Thymus (tissue), 11 donors: ENCODE results near the gene TTC33. TPM values are rescaled to one million over a fixed set of nuclear protein-coding genes. Genes with fewer than 3 reads are reported as not detected.
"Not testable (repeated sequence)": the region's sequence is repeated elsewhere in the genome, so short reads cannot be mapped to it uniquely, and the experiment has no call there.

ENCODE experiments used
- DNase-seq, 9 donors: peaks; one replicate each; pipeline ENCODE4 v3.0.0-alpha.2; 2013; ENCODE audit warnings: low spot score in 9 of 9, low read depth in 6 of 9, missing footprints in 1 of 9
- H3K27ac ChIP-seq, 2 donors: one replicate each; pipeline ENCODE4 v1.5.1; 2013; ENCODE audit warnings: control low read depth in 1 of 2, low read depth in 1 of 2, low read length in 1 of 2, mild to moderate bottlenecking in 1 of 2, moderate library complexity in 1 of 2
- H3K27me3 ChIP-seq, 2 donors: one replicate each; pipeline ENCODE4 v1.5.1; 2013; ENCODE audit warnings: low read length in 1 of 2; ENCODE audit not compliant: control insufficient read depth in 2 of 2, insufficient read depth in 1 of 2
- H3K36me3 ChIP-seq, 2 donors: one replicate each; pipeline ENCODE4 v1.5.1; 2013; ENCODE audit warnings: low read length in 1 of 2, mild to moderate bottlenecking in 1 of 2, moderate library complexity in 1 of 2; ENCODE audit not compliant: control insufficient read depth in 2 of 2, insufficient read depth in 2 of 2
- H3K4me1 ChIP-seq, 2 donors: one replicate each; pipeline ENCODE4 v1.5.1; 2013; ENCODE audit warnings: low read length in 2 of 2; ENCODE audit not compliant: control insufficient read depth in 2 of 2, insufficient read depth in 2 of 2
- H3K4me3 ChIP-seq, 2 donors: one replicate each; pipeline ENCODE4 v1.5.1; 2013; ENCODE audit warnings: low read length in 2 of 2, control low read depth in 1 of 2, mild to moderate bottlenecking in 1 of 2
- H3K9me3 ChIP-seq, 2 donors: one replicate each; pipeline ENCODE4 v1.5.1; 2013; ENCODE audit warnings: low read length in 1 of 2, mild to moderate bottlenecking in 1 of 2; ENCODE audit not compliant: control insufficient read depth in 2 of 2, insufficient read depth in 1 of 2
- WGBS: extraction: QIAGEN DNeasy Blood & Tissue Kit; methylation state at CpG from one replicate; pipeline ENCODE4 v1.1.7; 2013; 5-methylcytosine and 5-hydroxymethylcytosine counted together
- polyA plus RNA-seq: library from polyadenylated mRNA; stranded (reverse); fragments of 200-250 nt; gene quantifications from one replicate; pipeline ENCODE4 v1.2.3, GENCODE V29; 2013
- total RNA-seq: library from RNA; stranded (reverse); fragments of 120-200 nt; gene quantifications from one replicate; pipeline ENCODE4 v1.2.4, GENCODE V29; 2013
- donor health status: healthy.

The TTC33 gene
- total and polyA plus RNA-seq, 2 donors = 13.4 to 34.5 TPM

DNA sequence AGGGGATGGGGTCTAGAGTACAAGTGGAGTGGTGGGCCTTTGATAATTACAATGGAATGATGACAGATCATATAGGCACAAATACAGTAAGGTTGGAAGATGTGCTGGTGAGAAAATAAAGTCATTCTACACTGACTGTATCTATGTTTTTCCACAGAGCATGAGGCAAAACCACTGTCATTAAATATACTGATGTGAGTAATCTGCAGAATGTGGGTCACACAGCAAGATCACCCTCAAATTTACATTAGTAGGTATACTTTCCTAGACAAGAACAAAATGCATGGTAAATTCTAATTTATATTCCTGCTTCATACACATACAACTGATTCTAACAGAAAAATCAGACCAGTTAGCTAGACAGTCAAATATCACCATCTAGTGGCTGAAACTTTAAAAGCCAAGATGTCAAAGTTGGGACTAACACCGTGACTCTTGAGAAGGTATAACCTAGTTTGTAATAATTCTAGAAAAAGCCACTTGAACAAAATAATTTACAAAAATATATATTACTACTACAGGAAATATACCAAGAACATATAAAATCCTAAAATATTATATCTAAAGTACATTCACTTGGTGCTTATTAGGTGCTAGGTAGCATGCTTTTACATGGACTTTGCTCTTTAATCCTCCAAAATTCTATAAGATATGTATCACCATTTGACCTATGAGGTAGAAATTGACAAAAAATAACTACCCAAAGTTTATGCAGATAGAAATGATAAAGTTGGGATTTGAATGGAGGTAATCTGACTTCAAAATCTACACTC, 19.5 kb downstream of the TTC33 start:
- peak; percentile 18 to 84 (median 55) for DNase-seq
- H3K27ac ChIP-seq = no peak overlapping the region
- 40% methylated on average over 1 of the region's 1 CpG for WGBS

DNA sequence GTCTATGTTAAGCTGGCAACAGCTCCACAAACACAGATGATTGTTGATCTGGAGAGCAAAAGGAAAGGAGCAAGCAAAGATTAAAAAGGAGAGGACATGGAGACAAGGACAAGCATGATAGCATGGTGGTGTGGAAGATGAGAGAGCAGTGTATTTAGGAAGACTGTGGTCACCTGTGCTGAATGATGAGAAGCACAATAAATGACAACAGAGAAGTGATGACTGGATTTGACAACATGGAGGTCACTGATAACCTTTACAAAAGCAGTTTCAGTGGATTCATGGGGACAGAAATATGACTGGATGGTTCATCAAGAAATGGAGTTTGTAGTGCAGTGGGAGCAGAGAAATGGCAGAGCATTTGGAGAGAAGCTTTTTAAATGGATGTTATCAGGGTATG, 20.2 kb downstream of the TTC33 start:
- Histone ChIP-seq H3K27ac (no peak overlapping the region), H3K4me3 (no peak overlapping the region), H3K27me3 (no peaks in the 10 kb centered on the region), H3K4me1 (no peaks in the 10 kb centered on the region), H3K9me3 (no peaks in the 10 kb centered on the region), H3K36me3 (peaks cover 4% of the 10 kb centered on the region in 2 donors)
- DNase-seq = no peak

More for the DNA sequence above, 19.5 kb downstream of the TTC33 start:
- Histone ChIP-seq H3K27me3 (no peaks in the 10 kb centered on the region), H3K4me1 (no peaks in the 10 kb centered on the region), H3K4me3 (no peak overlapping the region), H3K9me3 (no peaks in the 10 kb centered on the region), H3K36me3 (peaks cover 7 to 9% of the 10 kb centered on the region in 2 donors)

DNA sequence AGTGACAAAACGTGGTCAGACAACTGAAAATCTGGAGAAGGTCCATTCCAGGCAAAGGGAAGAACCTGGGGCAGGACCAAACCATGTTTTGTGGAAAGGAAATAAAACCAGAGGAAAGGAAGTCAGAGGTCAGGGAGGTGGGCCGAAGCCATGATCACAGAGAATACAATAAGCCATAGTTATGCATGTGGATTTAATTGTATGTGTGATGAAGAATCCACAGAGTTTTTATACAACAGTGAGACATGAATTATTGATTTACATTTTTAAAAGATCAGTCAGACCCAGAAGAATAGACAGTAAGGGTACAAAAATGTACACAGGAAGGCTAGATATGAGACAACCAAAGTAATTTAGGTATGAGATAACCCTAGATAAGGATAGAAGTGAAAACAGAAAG, 20.8 kb downstream of the TTC33 start:
- H3K4me1 ChIP-seq = no peaks in the 10 kb centered on the region
- H3K9me3 ChIP-seq = no peaks in the 10 kb centered on the region
- no peak overlapping the region for H3K27ac ChIP-seq
- no peaks in the 10 kb centered on the region for H3K36me3 ChIP-seq
- 96% methylated on average over 2 of the region's 2 CpGs for WGBS
- no peak overlapping the region for H3K4me3 ChIP-seq
- DNase-seq = no peak
- no peaks in the 10 kb centered on the region for H3K27me3 ChIP-seq

DNA sequence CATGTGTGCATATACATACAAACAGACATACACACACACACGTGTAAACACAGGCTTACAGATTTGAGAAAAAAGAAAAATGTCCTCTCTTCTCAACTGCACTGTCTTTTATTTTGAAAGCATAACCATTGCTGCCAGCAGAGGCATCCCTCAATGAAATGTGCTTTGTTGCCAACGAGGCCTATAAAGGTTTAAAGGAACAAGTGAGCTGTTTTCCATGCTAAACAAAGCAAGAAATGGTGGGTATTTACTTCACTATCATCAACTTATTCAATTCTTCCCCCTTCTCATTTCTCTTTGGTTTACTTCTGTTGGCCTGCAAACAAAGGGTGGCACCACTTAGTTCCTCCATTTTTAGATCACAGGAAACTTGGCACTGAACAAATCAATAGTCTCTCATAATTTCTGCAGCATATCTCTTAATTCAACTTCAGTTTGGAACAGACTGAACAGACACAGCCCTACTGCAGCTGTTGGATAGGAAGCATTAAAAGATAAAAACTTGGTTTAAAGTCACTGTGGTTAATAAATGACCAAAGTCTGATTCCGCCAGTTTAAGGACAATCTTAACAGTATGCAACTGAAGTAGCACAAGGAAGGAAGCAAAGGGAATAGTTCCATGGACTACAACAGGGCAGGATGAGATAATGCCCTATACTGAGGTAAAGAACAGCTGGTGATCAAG, 21.7 kb downstream of the TTC33 start:
- H3K36me3 ChIP-seq = no peaks in the 10 kb centered on the region
- DNase-seq = no peak
- WGBS = 70% methylated on average over 3 of the region's 3 CpGs
- no peaks in the 10 kb centered on the region for H3K4me1 ChIP-seq
- H3K27ac ChIP-seq = no peak overlapping the region
- no peaks in the 10 kb centered on the region for H3K27me3 ChIP-seq
- no peaks in the 10 kb centered on the region for H3K9me3 ChIP-seq
- no peak overlapping the region for H3K4me3 ChIP-seq

DNA sequence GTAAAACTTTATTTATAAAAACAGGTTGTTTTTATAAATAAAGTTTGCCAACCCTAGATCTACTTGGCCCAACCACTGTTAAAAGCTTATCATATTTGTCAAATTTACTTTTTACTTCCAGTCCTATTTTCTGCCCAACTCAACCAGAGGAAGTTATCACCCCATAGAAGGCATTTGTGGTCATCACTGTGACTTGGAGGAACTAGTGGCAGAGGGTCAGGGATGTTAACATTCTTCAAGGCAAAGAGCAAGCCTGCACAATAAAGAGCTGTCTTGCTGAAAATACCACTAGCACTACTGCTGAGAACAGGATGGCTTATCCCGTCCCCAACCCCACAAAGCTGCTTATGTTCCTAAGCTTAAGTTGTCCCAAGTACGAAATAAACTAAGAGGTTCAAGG, 22.3 kb downstream of the TTC33 start:
- Histone ChIP-seq H3K27me3 (no peaks in the 10 kb centered on the region), H3K27ac (no peak overlapping the region), H3K36me3 (no peaks in the 10 kb centered on the region), H3K4me3 (no peak overlapping the region), H3K4me1 (no peaks in the 10 kb centered on the region), H3K9me3 (no peaks in the 10 kb centered on the region)
- DNase-seq = no peak
- 97% methylated on average over 2 of the region's 2 CpGs for WGBS

DNA sequence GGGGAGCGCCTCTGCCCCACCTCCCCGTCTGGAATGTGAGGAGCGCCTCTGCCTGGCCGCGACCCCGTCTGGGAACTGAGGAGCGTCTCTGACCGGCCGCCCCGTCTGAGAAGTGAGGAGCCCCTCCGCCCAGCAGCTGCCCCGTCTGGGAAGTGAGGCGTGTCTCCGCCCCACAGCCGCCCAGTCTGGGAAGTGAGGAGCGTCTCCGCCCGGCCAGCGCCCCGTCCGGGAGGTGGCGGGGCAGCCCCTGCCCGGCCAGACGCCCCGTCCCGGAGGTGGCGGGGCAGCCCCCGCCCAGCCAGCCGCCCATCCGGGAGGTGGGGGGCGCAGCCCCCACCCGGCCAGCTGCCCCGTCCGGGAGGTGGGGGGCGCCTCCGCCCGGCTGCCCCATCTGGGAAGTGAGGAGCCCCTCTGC, 33.3 kb downstream of the TTC33 start:
- H3K36me3 ChIP-seq = peaks cover 12% of the 10 kb centered on the region in 2 donors
- not testable (repeated sequence) for H3K4me3 ChIP-seq, H3K27me3 ChIP-seq, DNase-seq, H3K27ac ChIP-seq, H3K4me1 ChIP-seq, H3K9me3 ChIP-seq
- 94% methylated on average over 37 of the region's 37 CpGs for WGBS

DNA sequence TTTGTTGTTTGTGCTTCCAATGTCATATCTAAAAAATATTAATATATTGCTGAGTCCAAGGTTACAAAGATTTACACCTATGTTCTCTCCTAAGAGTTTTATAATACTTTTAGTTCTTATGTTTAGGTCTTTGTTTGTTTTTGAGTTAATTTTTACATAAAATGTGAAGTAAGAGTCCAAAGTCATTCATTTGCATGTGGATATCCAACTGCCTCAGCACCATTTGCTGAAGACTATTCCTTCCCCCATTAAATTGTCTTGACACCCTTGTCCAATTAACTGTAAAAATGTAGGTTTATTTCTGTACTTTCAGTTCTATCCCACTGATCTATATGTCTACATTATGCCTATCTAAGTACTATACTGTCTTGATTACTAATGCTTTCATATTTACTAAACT, 35.7 kb downstream of the TTC33 start:
- H3K4me3 ChIP-seq = no peak overlapping the region
- DNase-seq = no peak
- peaks cover 12% of the 10 kb centered on the region in 2 donors for H3K36me3 ChIP-seq
- peaks cover 0 to 6% of the 10 kb centered on the region in 2 donors for H3K9me3 ChIP-seq
- no peaks in the 10 kb centered on the region for H3K4me1 ChIP-seq
- H3K27me3 ChIP-seq = no peaks in the 10 kb centered on the region
- H3K27ac ChIP-seq = no peak overlapping the region

DNA sequence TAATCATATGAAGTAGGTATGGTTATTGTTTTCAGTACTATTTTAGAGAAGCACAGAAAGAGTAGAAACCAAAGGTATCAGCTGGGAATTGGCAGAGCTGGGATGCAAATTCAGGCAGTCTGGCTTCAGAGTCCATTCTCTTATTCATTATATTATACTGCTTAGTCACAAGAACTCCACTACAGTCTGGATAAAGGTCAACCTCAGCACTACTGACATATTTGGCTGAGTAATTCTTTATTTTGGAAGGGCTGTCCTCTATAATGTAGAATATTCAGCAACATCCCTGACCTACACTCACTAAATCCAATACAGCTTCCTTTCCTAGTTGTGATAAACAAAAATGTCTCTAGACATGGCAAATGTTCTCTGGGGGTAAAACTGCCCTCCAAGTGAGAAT, 38.5 kb downstream of the TTC33 start:
- Histone ChIP-seq H3K27me3 (no peaks in the 10 kb centered on the region), H3K4me1 (no peaks in the 10 kb centered on the region), H3K9me3 (peaks cover 0 to 4% of the 10 kb centered on the region in 2 donors), H3K36me3 (peaks cover 8 to 12% of the 10 kb centered on the region in 2 donors), H3K27ac (no peak overlapping the region), H3K4me3 (no peak overlapping the region)
- DNase-seq = no peak

DNA sequence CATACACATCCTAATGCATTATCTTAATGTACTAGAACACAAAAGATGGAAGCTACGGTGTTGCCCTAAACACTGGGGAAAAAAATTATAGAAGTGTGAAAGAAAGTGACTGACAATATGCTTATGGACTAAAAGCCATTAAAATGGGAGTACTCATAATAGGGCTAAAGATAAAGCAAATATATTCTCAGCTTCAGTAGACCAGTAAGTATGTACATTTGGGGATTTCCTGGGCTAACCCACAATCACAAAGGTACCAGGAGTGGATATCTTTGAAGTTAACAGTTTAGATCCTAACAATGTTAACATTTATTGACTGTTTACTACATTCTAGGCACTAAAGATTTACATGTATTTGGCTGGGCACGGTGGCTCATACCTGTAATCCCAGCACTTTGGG, 39.2 kb downstream of the TTC33 start:
- Histone ChIP-seq H3K4me3 (no peak overlapping the region), H3K9me3 (no peaks in the 10 kb centered on the region), H3K36me3 (peaks cover 3 to 12% of the 10 kb centered on the region in 2 donors), H3K27me3 (no peaks in the 10 kb centered on the region), H3K27ac (no peak overlapping the region), H3K4me1 (no peaks in the 10 kb centered on the region)
- DNase-seq = no peak
- WGBS = 98% methylated on average over 2 of the region's 2 CpGs
